ENCODE results near the gene ID3. TPM values are rescaled to one million over a fixed set of nuclear protein-coding genes. Genes with fewer than 3 reads are reported as not detected.

ID3 gene
- total RNA-seq, 1 experiment from 2014 or later: 10.4 TPM

GRCh38 chr1:23593042-23593521, 33.8 kb upstream of the ID3 start:
- Histone ChIP-seq H3F3A (ENCODE audit: insufficient read depth, low read depth) (peaks cover 34% of the 10 kb centered on the region), H3K4me2 (peak overlapping the region; percentile 35; the same call in 1 of the 2 replicates), H3K9me3 (ENCODE audit: insufficient read depth, low read depth) (no peaks in the 10 kb centered on the region), H3K36me3 (ENCODE audit: low read depth) (no peaks in the 10 kb centered on the region), H2AFZ (no peak overlapping the region), H3K79me2 (ENCODE audit: low read depth) (no peaks in the 10 kb centered on the region), H4K20me1 (ENCODE audit: insufficient read depth) (no peaks in the 10 kb centered on the region), H3K9me2 (ENCODE audit: insufficient read depth) (no peaks in the 10 kb centered on the region), H3K4me3 (no peak overlapping the region), H3K27ac (peak overlapping the region; percentile 93), H3K4me1 (replicated peaks; ENCODE audit: insufficient read depth) (peaks cover 52% of the 10 kb centered on the region), H3K27me3 (ENCODE audit: insufficient read depth, low read depth) (no peaks in the 10 kb centered on the region)
- ChIA-PET CTCF (interaction anchor here (0.6 kb wide), 2 partner anchors 21 to 96 kb away, joined by 3 to 10 read pairs; no protein-coding TSS in a partner anchor), POLR2A (ENCODE audit: unreplicated experiment) (interaction anchor here (0.5 to 1.0 kb wide), 5 partner anchors 16 to 68 kb away, joined by 3 to 7 read pairs (median 3); partner anchors contain the start of gene ID3)
- intact Hi-C loops (cut with micrococcal nuclease; ENCODE audit: unreplicated experiment): loop anchor here (1.0 to 5.0 kb wide), 3 partner anchors 16 to 39 kb away; partner anchors contain the start of gene ID3
- no peak for TF ChIP-seq EZH2 (IDR thresholded peaks at IDR 0.05; ENCODE audit: low read depth)
- no peak for TF ChIP-seq CTCF (conservative IDR thresholded peaks at IDR 0.05)
- no TSS peak for BruUV-seq (replicated peaks)
- peak in 1 of 2 experiments; percentile 64 for DNase-seq

GRCh38 chr1:23592209-23592892, 33.0 kb upstream of the ID3 start:
- H4K20me1 ChIP-seq (ENCODE audit: insufficient read depth): no peaks in the 10 kb centered on the region
- DNase-seq: no peak
- H3K27ac ChIP-seq: peak overlapping the region; percentile 93
- intact Hi-C loops (cut with micrococcal nuclease; ENCODE audit: unreplicated experiment): loop anchor here (2.0 to 5.0 kb wide), 2 partner anchors 16 to 40 kb away; no protein-coding TSS in a partner anchor
- H3K27me3 ChIP-seq (ENCODE audit: insufficient read depth, low read depth): no peaks in the 10 kb centered on the region
- TF ChIP-seq CTCF (conservative IDR thresholded peaks at IDR 0.05) (no peak), EZH2 (IDR thresholded peaks at IDR 0.05; ENCODE audit: low read depth) (no peak)
- H3F3A ChIP-seq (ENCODE audit: insufficient read depth, low read depth): peaks cover 27% of the 10 kb centered on the region
- no TSS peak for BruUV-seq (replicated peaks)
- H3K9me2 ChIP-seq (ENCODE audit: insufficient read depth): no peaks in the 10 kb centered on the region
- no peaks in the 10 kb centered on the region for H3K36me3 ChIP-seq (ENCODE audit: low read depth)
- no peak overlapping the region for H3K4me3 ChIP-seq
- H2AFZ ChIP-seq: no peak overlapping the region
- H3K4me1 ChIP-seq (replicated peaks; ENCODE audit: insufficient read depth): peaks cover 45% of the 10 kb centered on the region
- no peaks in the 10 kb centered on the region for H3K79me2 ChIP-seq (ENCODE audit: low read depth)
- 0 out of 2 replicates have a peak overlapping the region, but pooled peaks have one; percentile 21 for H3K4me2 ChIP-seq
- CTCF ChIA-PET: interaction anchor here (0.6 to 1.0 kb wide), 3 partner anchors 20 to 45 kb away, joined by 3 to 6 read pairs (median 5); no protein-coding TSS in a partner anchor
- POLR2A ChIA-PET (ENCODE audit: unreplicated experiment): interaction anchor here (0.6 to 0.8 kb wide), 4 partner anchors 33 to 67 kb away, joined by 3 to 11 read pairs (median 6); partner anchors contain the start of gene ID3
- H3K9me3 ChIP-seq (ENCODE audit: insufficient read depth, low read depth): no peaks in the 10 kb centered on the region

- H3K4me3 ChIP-seq: no peak overlapping the region
- H3K4me2 ChIP-seq: no peak overlapping the region
- no peaks in the 10 kb centered on the region for H3K36me3 ChIP-seq (ENCODE audit: low read depth)
- TF ChIP-seq EZH2 (IDR thresholded peaks at IDR 0.05; ENCODE audit: low read depth) (no peak), CTCF (conservative IDR thresholded peaks at IDR 0.05) (no peak)
- BruUV-seq (replicated peaks): no TSS peak
- no peak overlapping the region for H2AFZ ChIP-seq
- H3K27ac ChIP-seq: peak overlapping the region; percentile 93; the same call in 1 of the 2 replicates
- ChIA-PET POLR2A (ENCODE audit: unreplicated experiment) (interaction anchor here (0.7 kb wide), 1 partner anchor 37 kb away, joined by 11 read pairs; no protein-coding TSS in a partner anchor), CTCF (interaction anchor here (0.7 to 1.0 kb wide), 2 partner anchors 34 to 46 kb away, joined by 5 to 6 read pairs; no protein-coding TSS in a partner anchor)
- H4K20me1 ChIP-seq (ENCODE audit: insufficient read depth): no peaks in the 10 kb centered on the region
- no peaks in the 10 kb centered on the region for H3K9me3 ChIP-seq (ENCODE audit: insufficient read depth, low read depth)
- DNase-seq: no peak
- peaks cover 39% of the 10 kb centered on the region for H3K4me1 ChIP-seq (replicated peaks; ENCODE audit: insufficient read depth)
- H3K79me2 ChIP-seq (ENCODE audit: low read depth): no peaks in the 10 kb centered on the region
- intact Hi-C loops (cut with micrococcal nuclease; ENCODE audit: unreplicated experiment): loop anchor here (2.0 to 5.0 kb wide), 2 partner anchors 15 to 41 kb away; no protein-coding TSS in a partner anchor
- no peaks in the 10 kb centered on the region for H3K9me2 ChIP-seq (ENCODE audit: insufficient read depth)
- peaks cover 26% of the 10 kb centered on the region for H3F3A ChIP-seq (ENCODE audit: insufficient read depth, low read depth)
- H3K27me3 ChIP-seq (ENCODE audit: insufficient read depth, low read depth): no peaks in the 10 kb centered on the region
These were observed 32.3 kb upstream of the ID3 start for GRCh38 chr1:23591460-23592208.

All from PC-9 (cell line).